Lower lobe of right lung (tissue), 2 donors: ENCODE results near the gene GRID1. TPM values are rescaled to one million over a fixed set of nuclear protein-coding genes. Genes with fewer than 3 reads are reported as not detected.

Experiments used
- ATAC-seq, 2 donors: fragments of 200-7000 bp; cut with Tn5 transposase; one replicate each; pipeline ENCODE4 v1.9.1; 2020 to 2022; ENCODE audit warnings: mild to moderate bottlenecking in 2 of 2, moderate library complexity in 2 of 2
- DNase-seq: peaks from one replicate; pipeline ENCODE4 v3.0.0-alpha.2; 2020
- H3K27ac ChIP-seq: fragments of 200-600 bp; one replicate; pipeline ENCODE4 v1.8.0; 2022
- H3K27me3 ChIP-seq: fragments of 200-600 bp; one replicate; pipeline ENCODE4 v1.8.0; 2022; ENCODE audit warnings: low read depth
- H3K36me3 ChIP-seq: fragments of 200-600 bp; one replicate; pipeline ENCODE4 v1.8.0; 2022; ENCODE audit warnings: mild to moderate bottlenecking
- H3K4me1 ChIP-seq: fragments of 200-600 bp; one replicate; pipeline ENCODE4 v1.8.0; 2022
- H3K4me3 ChIP-seq: fragments of 200-600 bp; one replicate; pipeline ENCODE4 v1.8.0; 2022; ENCODE audit warnings: mild to moderate bottlenecking
- H3K9me3 ChIP-seq: fragments of 200-600 bp; one replicate; pipeline ENCODE4 v1.8.0; 2022
- CTCF ChIP-seq: fragments of 200-600 bp; IDR thresholded peaks from one replicate; pipeline ENCODE4 v1.8.0; 2022; ENCODE audit warnings: antibody characterized with exemption, mild to moderate bottlenecking
- intact Hi-C: fragments of 100-400 bp; cut with DNase I; formaldehyde crosslinking; loops from one replicate; pipeline ENCODE4 v1.11.0; 2022
- total RNA-seq: library from RNA; stranded (reverse); fragmentation: NEBNext Ultra II Directional; extraction: Animal tissue kit (Norgen Biotek cat#: 25700); gene quantifications from one replicate; pipeline ENCODE4 v1.2.1, GENCODE V29; 2021
- donor health status: DM: no; HTN: yes; CAD: no; lungs with severe emphysema.

GRID1 gene
- total RNA-seq, 1 donor from 2014 or later: 2.5 TPM

DNA sequence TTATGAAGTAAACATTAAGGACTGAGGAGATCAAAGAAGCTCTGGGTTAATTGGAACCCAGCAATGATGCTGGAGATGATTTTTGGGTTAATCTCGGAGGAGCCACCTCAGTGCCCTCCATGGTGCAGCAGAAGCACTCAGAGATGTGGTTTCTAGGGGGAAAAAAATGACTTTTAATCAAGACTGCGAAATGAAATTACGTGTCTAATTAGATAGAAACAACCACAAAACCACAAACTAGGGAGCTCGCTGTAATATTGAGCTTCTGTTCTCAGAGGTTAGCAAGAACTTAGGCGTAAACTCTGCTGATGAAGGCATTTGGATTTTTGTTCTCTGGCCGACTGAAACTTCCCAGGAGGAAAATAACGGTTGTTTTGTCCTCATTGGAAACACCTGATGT is 319.0 kb downstream of the GRID1 start:
- no peak overlapping the region for H3K27ac ChIP-seq
- H3K9me3 ChIP-seq: peaks cover 3% of the 10 kb centered on the region
- H3K4me1 ChIP-seq: no peaks in the 10 kb centered on the region
- TF ChIP-seq CTCF: no peak
- no peaks in the 10 kb centered on the region for H3K27me3 ChIP-seq
- DNase-seq (no peak), ATAC-seq (no peak)
- intact Hi-C loops: no loop called here
- H3K4me3 ChIP-seq: no peak overlapping the region
- H3K36me3 ChIP-seq: no peaks in the 10 kb centered on the region

DNA sequence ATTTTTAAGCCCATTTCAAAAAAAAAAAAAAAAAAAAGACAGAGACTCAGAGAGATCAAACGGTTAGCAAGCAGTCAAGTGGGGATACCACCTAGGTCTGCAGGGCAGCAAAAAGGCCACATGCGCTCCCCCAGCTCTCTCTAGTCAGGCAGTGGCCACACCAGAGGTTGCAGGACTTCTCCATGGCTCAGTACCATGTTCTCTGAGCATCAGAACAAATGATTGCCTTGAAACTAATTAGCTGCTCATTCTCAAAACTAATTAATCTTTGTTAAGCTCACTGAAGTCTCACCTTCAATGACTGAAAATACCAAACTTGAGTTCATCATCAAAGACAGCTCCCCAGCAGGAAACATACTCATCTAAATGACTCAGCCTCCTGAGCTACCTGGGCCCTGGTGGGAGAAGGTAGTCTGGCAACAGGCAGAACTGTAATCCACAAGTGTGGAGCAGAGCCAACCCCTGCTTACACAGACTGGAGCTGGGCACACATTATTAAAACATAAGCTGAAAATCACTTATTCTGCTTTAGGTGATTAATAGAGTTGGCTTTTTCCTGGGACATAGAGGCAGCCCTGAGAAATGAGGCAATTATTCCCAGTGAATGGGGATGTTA is 319.6 kb downstream of the GRID1 start:
- H3K27me3 ChIP-seq: no peaks in the 10 kb centered on the region
- DNase-seq: no peak
- H3K9me3 ChIP-seq: peaks cover 3% of the 10 kb centered on the region
- no peak overlapping the region for H3K27ac ChIP-seq
- intact Hi-C loops: no loop called here
- no peaks in the 10 kb centered on the region for H3K36me3 ChIP-seq
- TF ChIP-seq CTCF: no peak
- ATAC-seq: no peak
- no peak overlapping the region for H3K4me3 ChIP-seq
- no peaks in the 10 kb centered on the region for H3K4me1 ChIP-seq

DNA sequence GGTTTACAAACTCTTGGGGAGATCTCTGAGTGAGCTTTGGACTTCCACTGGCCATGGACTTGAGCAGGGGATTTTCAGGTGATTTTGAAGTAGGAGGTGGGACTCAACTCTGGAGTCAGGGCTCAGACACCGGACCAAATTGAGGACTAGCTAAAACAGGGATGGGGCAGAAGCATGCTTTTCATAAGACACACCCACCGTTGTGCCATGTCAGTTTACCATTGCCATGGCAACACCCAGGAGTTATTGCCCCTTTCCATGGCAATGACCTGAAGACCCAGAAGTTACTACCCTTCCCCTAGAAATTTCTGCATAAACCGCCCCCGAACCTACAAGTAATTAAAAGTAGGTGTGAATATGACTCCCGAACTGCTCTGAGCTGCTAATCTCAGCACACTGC is 320.7 kb downstream of the GRID1 start:
- TF ChIP-seq CTCF: no peak

GRCh38 chr10:86044029-86044428 is 322.6 kb downstream of the GRID1 start:
- H3K36me3 ChIP-seq: no peaks in the 10 kb centered on the region
- no peaks in the 10 kb centered on the region for H3K27me3 ChIP-seq
- intact Hi-C loops: no loop called here
- no peak overlapping the region for H3K4me3 ChIP-seq
- no peak for DNase-seq
- no peak overlapping the region for H3K27ac ChIP-seq
- H3K4me1 ChIP-seq: no peaks in the 10 kb centered on the region
- no peaks in the 10 kb centered on the region for H3K9me3 ChIP-seq
- no peak for TF ChIP-seq CTCF
- ATAC-seq: no peak

More for the DNA sequence above, 320.7 kb downstream of the GRID1 start:
- Histone ChIP-seq H3K4me1 (no peaks in the 10 kb centered on the region), H3K4me3 (no peak overlapping the region), H3K27me3 (no peaks in the 10 kb centered on the region), H3K36me3 (no peaks in the 10 kb centered on the region), H3K27ac (no peak overlapping the region), H3K9me3 (peaks cover 3% of the 10 kb centered on the region)
- intact Hi-C loops: no loop called here
- ATAC-seq (no peak), DNase-seq (no peak)

- no peak for ATAC-seq
- no peaks in the 10 kb centered on the region for H3K9me3 ChIP-seq
- no peak for DNase-seq
- intact Hi-C loops: no loop called here
- H3K4me3 ChIP-seq: no peak overlapping the region
- no peak overlapping the region for H3K27ac ChIP-seq
- no peaks in the 10 kb centered on the region for H3K4me1 ChIP-seq
- H3K27me3 ChIP-seq: no peaks in the 10 kb centered on the region
- no peaks in the 10 kb centered on the region for H3K36me3 ChIP-seq
- TF ChIP-seq CTCF: no peak
These were observed 323.4 kb downstream of the GRID1 start for GRCh38 chr10:86043236-86043635.

- H3K27ac ChIP-seq: no peak overlapping the region
- H3K9me3 ChIP-seq: no peaks in the 10 kb centered on the region
- no peaks in the 10 kb centered on the region for H3K36me3 ChIP-seq
- no peak for DNase-seq
- TF ChIP-seq CTCF: no peak
- no peaks in the 10 kb centered on the region for H3K4me1 ChIP-seq
- H3K4me3 ChIP-seq: no peak overlapping the region
- H3K27me3 ChIP-seq: no peaks in the 10 kb centered on the region
- ATAC-seq: no peak
- intact Hi-C loops: no loop called here
These were observed 324.4 kb downstream of the GRID1 start for GRCh38 chr10:86042161-86042560.
